Uterus (tissue), 2 donors: ENCODE results near the gene NRXN3.

Source experiments
- POLR2A ChIP-seq, 2 donors: fragments of 450-650 bp; IDR thresholded peaks; one replicate each; pipeline ENCODE4 v1.6.1; 2016; ENCODE audit warnings: antibody characterized with exemption in 2 of 2, mild to moderate bottlenecking in 1 of 2, moderate library complexity in 1 of 2
- TF ChIP-seq, protein P1 (sequence below), 4 experiments: fragments of 200-600 bp in 2 of 4; fragments of 450-650 bp in 2 of 4; sonication (generic) in 2 of 4; IDR thresholded peaks; one replicate each; pipeline ENCODE4 v1.5.1; 2016 to 2019; ENCODE audit warnings: antibody characterized with exemption in 4 of 4, mild to moderate bottlenecking in 2 of 4, moderate library complexity in 1 of 4

DNA sequence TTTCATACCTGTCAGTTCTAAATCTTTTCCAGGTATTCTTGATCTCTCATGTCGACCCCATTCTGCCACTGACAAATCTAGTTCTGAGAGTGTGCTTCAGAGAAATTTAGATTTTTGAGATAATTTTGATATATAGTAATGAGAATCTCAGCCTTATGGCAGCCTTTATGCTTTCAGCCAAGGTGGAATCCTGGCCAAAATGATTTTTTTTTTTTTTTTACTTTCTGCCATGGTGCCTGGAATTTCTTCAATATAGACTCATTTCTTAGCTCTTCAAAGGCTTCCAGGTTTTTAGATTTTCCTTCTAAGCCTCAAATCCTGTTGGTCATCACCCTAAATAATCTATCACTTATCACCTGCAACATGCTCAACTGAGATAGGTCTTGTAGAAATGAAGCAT, 926.6 kb downstream of the NRXN3 start:
- TF ChIP-seq, protein P1, sequence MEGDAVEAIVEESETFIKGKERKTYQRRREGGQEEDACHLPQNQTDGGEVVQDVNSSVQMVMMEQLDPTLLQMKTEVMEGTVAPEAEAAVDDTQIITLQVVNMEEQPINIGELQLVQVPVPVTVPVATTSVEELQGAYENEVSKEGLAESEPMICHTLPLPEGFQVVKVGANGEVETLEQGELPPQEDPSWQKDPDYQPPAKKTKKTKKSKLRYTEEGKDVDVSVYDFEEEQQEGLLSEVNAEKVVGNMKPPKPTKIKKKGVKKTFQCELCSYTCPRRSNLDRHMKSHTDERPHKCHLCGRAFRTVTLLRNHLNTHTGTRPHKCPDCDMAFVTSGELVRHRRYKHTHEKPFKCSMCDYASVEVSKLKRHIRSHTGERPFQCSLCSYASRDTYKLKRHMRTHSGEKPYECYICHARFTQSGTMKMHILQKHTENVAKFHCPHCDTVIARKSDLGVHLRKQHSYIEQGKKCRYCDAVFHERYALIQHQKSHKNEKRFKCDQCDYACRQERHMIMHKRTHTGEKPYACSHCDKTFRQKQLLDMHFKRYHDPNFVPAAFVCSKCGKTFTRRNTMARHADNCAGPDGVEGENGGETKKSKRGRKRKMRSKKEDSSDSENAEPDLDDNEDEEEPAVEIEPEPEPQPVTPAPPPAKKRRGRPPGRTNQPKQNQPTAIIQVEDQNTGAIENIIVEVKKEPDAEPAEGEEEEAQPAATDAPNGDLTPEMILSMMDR (IDR thresholded peaks at IDR 0.05), result no peak
- TF ChIP-seq POLR2A (IDR thresholded peaks at IDR 0.05), result no peak
